GM12872 (cell line): ENCODE results near the gene PRG2.

Experiments used
- CTCF ChIP-seq: IDR thresholded peaks from 3 replicates; pipeline ENCODE4 v1.5.1; 2011; ENCODE audit warnings: low read depth, mild to moderate bottlenecking, low read length, moderate library complexity; ENCODE audit not compliant: insufficient read depth

Gene PRG2

DNA sequence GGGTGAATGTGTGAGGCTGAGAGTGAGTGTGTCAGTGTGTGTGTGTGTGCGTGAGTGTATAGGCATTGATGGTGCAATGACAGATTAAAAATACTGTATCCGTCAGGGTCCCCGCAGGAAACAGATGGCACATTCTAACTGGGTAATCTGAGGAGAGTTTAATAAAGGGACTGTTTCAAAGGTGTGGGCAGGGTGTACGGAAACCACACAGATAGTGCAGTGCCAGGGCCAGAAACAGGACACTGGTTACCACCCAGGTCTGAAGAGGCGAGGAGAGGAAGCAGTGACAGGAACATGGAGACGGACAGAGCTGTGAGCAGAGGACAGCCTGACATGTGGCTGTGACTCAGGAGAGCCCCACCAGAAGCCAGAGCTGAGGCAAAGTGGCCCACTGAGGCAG is 35.8 kb downstream of the PRG2 start:
- TF ChIP-seq CTCF, result no peak

DNA sequence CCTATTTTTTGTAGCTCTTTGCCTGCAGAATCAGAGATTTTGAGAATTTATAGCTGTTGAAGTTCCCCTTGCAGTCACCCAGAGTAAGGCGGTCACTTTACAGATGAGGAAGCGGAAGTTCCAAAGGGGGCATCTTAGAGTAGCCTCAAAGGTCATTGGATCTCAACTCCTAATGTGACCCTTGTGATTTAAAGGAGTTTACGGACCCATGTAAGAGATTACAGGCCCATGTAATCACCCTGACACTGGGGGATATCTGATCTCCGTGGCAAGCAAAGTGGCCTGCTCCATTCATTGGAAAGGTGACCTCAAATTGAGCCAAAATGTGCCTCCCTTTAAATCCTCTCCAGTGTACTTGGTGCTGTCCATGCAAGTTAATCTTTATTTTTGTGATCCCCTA is 36.6 kb downstream of the PRG2 start:
- no peak for TF ChIP-seq CTCF

GRCh38 chr11:57353446-57353845 is 37.0 kb downstream of the PRG2 start:
- TF ChIP-seq CTCF, result no peak

GRCh38 chr11:57353036-57353435 is 37.4 kb downstream of the PRG2 start:
- no peak for TF ChIP-seq CTCF

DNA sequence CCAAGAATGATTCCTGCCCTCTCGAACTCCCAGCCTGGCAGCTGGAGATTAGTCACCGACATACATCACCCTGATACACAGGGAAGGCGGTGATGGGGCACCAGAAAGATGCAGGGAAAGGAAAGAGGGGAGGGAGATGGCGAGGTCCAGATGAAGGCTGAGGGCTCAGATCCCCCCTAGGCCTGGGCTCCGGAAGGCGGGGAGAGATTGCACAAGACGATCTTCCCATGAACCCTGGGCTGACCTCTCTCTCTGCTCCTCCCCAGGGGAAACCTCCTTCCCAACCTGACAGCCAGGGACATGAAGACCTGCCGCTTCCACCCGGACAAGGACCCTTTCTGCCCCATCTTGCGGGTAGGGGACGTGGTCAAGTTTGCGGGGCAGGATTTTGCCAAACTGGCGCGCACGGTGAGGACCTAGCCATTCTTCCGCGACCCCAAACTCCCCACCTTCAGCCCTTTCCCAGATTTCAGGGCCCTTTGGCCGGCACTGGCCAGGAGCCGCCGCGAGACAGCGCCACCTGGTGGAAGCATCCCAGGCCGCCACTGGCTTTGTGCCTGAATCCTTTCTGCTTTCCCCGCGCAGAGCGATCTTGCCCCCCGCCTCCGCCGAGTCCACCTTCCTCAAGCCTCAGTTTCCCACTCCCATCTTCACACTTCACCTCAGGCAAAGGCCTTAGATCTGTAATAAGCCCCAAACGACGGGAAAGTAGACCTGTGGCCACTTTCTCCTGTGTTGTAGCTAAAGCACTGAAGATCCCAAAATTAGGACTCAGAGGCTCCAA is 40.8 kb downstream of the PRG2 start:
- TF ChIP-seq CTCF, result peak; percentile 92

DNA sequence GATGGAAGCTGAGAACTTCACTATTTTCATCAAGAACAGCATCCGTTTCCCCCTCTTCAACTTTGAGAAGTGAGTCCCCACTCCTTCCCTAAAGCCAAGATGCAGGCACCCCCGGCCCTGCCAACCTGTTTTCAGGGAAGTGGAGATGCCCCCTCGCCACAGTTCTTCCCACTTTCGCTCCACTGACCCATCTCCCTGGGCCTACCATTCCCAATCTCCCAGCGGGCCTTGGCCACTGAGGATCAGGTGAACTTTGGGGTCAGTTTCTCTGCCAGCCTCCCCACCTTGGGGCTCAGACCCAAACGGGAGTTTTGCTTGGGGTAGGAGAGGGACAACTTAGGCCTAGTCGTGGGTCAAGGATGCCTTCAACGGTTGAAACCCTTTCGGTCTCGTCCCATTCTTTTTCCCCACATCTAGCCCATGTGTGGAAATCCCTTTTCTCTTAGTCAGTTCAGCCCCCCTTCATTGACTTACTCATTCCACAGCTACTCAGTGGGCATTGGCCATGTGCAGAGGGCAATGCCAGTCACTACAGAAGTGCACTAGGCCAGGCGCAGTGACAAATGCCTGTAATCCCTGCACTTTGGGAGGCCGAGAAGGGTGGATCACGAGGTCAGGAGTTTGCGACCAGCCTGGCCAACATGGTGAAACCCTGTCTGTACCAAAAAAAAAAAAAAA is 41.7 kb downstream of the PRG2 start:
- no peak for TF ChIP-seq CTCF

DNA sequence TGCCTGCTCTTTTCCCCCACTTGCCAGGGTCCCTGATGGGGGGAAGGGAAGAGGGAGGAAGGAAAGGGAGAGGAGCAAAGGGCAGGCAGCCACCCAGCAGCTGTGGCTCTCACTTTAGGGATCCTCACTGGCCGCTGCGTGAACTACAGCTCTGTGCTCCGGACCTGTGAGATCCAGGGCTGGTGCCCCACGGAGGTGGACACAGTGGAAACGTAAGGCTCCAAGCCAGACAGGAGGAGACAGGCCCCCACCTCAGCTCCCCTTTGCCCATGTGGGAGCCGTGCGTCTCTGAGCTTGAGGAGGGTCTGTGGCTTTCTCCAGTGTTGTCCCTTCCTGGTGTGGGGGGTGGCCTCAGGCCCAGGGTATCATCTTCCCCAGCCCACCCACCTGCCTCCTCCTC is 42.4 kb downstream of the PRG2 start:
- TF ChIP-seq CTCF, result no peak
